ENCODE results near the gene NPLOC4. TPM values are rescaled to one million over a fixed set of nuclear protein-coding genes. Genes with fewer than 3 reads are reported as not detected.

NPLOC4 gene
- total and polyA plus RNA-seq, 9 of the 15 experiments (the other 6 are each of a cell fraction or from before 2014, with no cell fraction given), result 1.5 to 116 (median 64.5) TPM

DNA sequence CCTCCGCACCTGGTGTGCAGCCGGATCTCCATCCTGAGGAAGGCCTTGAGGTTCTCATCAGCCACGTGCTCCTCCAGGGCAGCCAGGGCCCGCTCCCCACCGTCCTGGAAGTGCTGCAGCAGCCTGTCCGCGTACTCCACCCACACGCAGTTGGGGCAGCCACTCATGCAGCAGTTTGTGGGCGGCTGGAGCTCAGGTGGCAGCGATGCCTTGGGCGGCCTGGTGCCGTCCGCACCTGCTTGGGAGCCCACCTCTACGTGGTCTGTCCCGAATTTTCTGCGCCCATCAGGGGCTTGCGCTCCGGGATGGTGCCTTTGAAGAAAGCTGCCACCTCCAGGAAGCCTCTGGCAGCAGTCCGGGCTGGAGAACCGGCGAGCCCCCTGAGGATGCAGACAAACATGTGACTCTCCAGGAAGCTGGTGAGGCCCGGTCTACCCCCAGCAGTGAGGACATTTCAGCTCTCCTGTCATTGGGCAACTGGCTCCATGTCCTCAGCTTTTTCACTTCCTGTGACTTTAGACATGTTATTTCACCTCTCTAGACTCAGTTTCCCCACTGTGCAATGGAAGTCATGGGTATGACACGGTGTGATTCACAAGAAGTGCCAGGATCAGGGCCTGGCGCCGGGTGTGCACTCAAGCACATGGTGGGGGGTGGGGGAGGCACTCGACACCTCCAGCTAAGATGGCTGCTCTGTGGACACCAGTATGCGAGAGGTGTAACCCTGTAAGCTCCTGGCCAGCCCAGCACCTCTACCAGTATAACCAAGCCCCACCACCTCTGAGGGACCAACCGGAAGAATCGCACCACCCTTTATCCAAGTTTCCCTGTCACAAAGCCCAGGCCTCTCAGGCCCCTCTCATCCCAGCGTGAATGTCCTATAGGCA lies 28.5 kb upstream of the NPLOC4 start (continued):
- TF ChIP-seq, protein P1, sequence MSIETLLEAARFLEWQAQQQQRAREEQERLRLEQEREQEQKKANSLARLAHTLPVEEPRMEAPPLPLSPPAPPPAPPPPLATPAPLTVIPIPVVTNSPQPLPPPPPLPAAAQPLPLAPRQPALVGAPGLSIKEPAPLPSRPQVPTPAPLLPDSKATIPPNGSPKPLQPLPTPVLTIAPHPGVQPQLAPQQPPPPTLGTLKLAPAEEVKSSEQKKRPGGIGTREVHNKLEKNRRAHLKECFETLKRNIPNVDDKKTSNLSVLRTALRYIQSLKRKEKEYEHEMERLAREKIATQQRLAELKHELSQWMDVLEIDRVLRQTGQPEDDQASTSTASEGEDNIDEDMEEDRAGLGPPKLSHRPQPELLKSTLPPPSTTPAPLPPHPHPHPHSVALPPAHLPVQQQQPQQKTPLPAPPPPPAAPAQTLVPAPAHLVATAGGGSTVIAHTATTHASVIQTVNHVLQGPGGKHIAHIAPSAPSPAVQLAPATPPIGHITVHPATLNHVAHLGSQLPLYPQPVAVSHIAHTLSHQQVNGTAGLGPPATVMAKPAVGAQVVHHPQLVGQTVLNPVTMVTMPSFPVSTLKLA (conservative IDR thresholded peaks at IDR 0.05), result peak; percentile 45 to 62
- TF ChIP-seq THRAP3 (IDR thresholded peaks at IDR 0.05; ENCODE audit: borderline replicate concordance) (0 out of 2 replicates have a peak, but pooled peaks have one; percentile 17), NFE2 (IDR thresholded peaks at IDR 0.05; ENCODE audit: low read depth) (no peak), SREBF1 (IDR thresholded peaks at IDR 0.05; ENCODE audit: borderline replicate concordance, low read depth, low read length) (no peak), RBFOX2 (IDR thresholded peaks at IDR 0.05; ENCODE audit: low read depth, low read length) (peak; percentile 8; the same call in 1 of the 2 replicates), ZNF764 (CRISPR knock-in tag; IDR thresholded peaks at IDR 0.05; ENCODE audit: low read depth) (no peak), SMARCE1 (IDR thresholded peaks at IDR 0.05) (no peak), NFIX (CRISPR knock-in tag; IDR thresholded peaks at IDR 0.05; ENCODE audit: low read depth) (no peak), ZNF507 (tag; conservative IDR thresholded peaks at IDR 0.05) (no peak), ZNF134 (CRISPR knock-in tag; conservative IDR thresholded peaks at IDR 0.05) (no peak), NR3C1 (CRISPR knock-in tag; IDR thresholded peaks at IDR 0.05) (no peak), ZNF175 (CRISPR knock-in tag; IDR thresholded peaks at IDR 0.05; ENCODE audit: low read depth) (peak; percentile 94), RNF2 (IDR thresholded peaks at IDR 0.05) (peak; percentile 54; the same call in 1 of the 2 replicates), PPARD (CRISPR knock-in tag; IDR thresholded peaks at IDR 0.05) (no peak), SMC3 (conservative IDR thresholded peaks at IDR 0.05; ENCODE audit: insufficient read depth, low read depth, low read length) (no peak)
- TF ChIP-seq, protein P2, sequence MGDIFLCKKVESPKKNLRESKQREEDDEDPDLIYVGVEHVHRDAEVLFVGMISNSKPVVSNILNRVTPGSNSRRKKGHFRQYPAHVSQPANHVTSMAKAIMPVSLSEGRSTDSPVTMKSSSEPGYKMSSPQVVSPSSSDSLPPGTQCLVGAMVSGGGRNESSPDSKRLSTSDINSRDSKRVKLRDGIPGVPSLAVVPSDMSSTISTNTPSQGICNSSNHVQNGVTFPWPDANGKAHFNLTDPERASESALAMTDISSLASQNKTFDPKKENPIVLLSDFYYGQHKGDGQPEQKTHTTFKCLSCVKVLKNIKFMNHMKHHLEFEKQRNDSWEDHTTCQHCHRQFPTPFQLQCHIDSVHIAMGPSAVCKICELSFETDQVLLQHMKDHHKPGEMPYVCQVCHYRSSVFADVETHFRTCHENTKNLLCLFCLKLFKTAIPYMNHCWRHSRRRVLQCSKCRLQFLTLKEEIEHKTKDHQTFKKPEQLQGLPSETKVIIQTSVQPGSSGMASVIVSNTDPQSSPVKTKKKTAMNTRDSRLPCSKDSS (IDR thresholded peaks at IDR 0.05; ENCODE audit: low read depth, partially characterized antibody), result no peak
- TF ChIP-seq, protein P3, sequence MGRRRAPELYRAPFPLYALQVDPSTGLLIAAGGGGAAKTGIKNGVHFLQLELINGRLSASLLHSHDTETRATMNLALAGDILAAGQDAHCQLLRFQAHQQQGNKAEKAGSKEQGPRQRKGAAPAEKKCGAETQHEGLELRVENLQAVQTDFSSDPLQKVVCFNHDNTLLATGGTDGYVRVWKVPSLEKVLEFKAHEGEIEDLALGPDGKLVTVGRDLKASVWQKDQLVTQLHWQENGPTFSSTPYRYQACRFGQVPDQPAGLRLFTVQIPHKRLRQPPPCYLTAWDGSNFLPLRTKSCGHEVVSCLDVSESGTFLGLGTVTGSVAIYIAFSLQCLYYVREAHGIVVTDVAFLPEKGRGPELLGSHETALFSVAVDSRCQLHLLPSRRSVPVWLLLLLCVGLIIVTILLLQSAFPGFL (CRISPR knock-in tag; IDR thresholded peaks at IDR 0.05), result no peak
- TF ChIP-seq, protein P4, sequence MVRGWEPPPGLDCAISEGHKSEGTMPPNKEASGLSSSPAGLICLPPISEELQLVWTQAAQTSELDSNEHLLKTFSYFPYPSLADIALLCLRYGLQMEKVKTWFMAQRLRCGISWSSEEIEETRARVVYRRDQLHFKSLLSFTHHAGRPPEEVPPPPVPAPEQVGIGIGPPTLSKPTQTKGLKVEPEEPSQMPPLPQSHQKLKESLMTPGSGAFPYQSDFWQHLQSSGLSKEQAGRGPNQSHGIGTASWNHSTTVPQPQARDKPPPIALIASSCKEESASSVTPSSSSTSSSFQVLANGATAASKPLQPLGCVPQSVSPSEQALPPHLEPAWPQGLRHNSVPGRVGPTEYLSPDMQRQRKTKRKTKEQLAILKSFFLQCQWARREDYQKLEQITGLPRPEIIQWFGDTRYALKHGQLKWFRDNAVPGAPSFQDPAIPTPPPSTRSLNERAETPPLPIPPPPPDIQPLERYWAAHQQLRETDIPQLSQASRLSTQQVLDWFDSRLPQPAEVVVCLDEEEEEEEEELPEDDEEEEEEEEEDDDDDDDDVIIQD (CRISPR knock-in tag; IDR thresholded peaks at IDR 0.05), result peak; percentile 25; the same call in 1 of the 2 replicates
- TF ChIP-seq, protein P5, sequence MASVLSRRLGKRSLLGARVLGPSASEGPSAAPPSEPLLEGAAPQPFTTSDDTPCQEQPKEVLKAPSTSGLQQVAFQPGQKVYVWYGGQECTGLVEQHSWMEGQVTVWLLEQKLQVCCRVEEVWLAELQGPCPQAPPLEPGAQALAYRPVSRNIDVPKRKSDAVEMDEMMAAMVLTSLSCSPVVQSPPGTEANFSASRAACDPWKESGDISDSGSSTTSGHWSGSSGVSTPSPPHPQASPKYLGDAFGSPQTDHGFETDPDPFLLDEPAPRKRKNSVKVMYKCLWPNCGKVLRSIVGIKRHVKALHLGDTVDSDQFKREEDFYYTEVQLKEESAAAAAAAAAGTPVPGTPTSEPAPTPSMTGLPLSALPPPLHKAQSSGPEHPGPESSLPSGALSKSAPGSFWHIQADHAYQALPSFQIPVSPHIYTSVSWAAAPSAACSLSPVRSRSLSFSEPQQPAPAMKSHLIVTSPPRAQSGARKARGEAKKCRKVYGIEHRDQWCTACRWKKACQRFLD (CRISPR knock-in tag; IDR thresholded peaks at IDR 0.05), result peak; percentile 98
- TF ChIP-seq, protein P6, sequence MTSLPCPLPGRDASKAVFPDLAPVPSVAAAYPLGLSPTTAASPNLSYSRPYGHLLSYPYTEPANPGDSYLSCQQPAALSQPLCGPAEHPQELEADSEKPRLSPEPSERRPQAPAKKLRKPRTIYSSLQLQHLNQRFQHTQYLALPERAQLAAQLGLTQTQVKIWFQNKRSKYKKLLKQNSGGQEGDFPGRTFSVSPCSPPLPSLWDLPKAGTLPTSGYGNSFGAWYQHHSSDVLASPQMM (CRISPR knock-in tag; IDR thresholded peaks at IDR 0.05), result no peak

Measured in K562 (cell line).